ENCODE results near the gene NOC4L. TPM values are rescaled to one million over a fixed set of nuclear protein-coding genes. Genes with fewer than 3 reads are reported as not detected.

The NOC4L gene
- total RNA-seq, 1 experiment from 2014 or later: 29.8 TPM

DNA sequence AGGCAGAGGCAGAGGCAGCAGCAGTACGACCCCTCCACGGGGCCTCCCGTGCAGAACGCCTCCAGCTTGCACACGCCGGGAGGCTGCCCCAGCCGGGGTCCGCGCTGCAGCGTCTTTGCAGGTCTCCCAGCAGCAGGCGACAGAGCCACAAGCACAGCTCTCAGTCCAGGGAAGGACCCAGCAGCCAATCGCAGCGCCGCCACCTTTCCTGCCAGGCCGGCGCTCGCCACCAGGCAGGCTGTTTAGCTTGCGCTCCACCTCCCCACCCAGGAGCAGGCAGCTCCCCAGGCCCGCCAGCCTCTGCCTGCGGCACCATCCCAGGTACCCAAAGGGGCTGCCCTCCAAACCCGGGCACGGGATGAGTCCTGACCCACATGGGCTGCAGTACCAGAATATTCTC is 25.4 kb upstream of the NOC4L start:
- H3K4me1 ChIP-seq (ENCODE audit: control insufficient read depth, insufficient read depth, low read length): no peaks in the 10 kb centered on the region
- ChIA-PET POLR2A (no interaction called here), CTCF (no interaction called here)
- in situ Hi-C loops (cut with HindIII; ENCODE audit: low pct_unique_long_range_greater_than_20kb, low sequenced_read_pairs): no loop called here
- DNase-seq (ENCODE audit: low read depth, low spot score): no peak
- H3K27me3 ChIP-seq (ENCODE audit: control insufficient read depth, insufficient read depth, low read length): no peaks in the 10 kb centered on the region
- H3K9me3 ChIP-seq (ENCODE audit: control insufficient read depth, insufficient read depth, low read depth, low read length): no peaks in the 10 kb centered on the region
- intact Hi-C loops (cut with micrococcal nuclease; ENCODE audit: unreplicated experiment): no loop called here
- no peak for TF ChIP-seq SIN3A (IDR thresholded peaks at IDR 0.05; ENCODE audit: borderline replicate concordance, insufficient read depth, low read depth, low read length)
- TF ChIP-seq, protein P1, sequence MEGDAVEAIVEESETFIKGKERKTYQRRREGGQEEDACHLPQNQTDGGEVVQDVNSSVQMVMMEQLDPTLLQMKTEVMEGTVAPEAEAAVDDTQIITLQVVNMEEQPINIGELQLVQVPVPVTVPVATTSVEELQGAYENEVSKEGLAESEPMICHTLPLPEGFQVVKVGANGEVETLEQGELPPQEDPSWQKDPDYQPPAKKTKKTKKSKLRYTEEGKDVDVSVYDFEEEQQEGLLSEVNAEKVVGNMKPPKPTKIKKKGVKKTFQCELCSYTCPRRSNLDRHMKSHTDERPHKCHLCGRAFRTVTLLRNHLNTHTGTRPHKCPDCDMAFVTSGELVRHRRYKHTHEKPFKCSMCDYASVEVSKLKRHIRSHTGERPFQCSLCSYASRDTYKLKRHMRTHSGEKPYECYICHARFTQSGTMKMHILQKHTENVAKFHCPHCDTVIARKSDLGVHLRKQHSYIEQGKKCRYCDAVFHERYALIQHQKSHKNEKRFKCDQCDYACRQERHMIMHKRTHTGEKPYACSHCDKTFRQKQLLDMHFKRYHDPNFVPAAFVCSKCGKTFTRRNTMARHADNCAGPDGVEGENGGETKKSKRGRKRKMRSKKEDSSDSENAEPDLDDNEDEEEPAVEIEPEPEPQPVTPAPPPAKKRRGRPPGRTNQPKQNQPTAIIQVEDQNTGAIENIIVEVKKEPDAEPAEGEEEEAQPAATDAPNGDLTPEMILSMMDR (IDR thresholded peaks at IDR 0.05): no peak
- no peak for TF ChIP-seq TCF7L2 (IDR thresholded peaks at IDR 0.05; ENCODE audit: low read depth, low read length)
- no peak for TF ChIP-seq POLR2AphosphoS5 (IDR thresholded peaks at IDR 0.05; ENCODE audit: low read depth, low read length)
- TF ChIP-seq, protein P2, sequence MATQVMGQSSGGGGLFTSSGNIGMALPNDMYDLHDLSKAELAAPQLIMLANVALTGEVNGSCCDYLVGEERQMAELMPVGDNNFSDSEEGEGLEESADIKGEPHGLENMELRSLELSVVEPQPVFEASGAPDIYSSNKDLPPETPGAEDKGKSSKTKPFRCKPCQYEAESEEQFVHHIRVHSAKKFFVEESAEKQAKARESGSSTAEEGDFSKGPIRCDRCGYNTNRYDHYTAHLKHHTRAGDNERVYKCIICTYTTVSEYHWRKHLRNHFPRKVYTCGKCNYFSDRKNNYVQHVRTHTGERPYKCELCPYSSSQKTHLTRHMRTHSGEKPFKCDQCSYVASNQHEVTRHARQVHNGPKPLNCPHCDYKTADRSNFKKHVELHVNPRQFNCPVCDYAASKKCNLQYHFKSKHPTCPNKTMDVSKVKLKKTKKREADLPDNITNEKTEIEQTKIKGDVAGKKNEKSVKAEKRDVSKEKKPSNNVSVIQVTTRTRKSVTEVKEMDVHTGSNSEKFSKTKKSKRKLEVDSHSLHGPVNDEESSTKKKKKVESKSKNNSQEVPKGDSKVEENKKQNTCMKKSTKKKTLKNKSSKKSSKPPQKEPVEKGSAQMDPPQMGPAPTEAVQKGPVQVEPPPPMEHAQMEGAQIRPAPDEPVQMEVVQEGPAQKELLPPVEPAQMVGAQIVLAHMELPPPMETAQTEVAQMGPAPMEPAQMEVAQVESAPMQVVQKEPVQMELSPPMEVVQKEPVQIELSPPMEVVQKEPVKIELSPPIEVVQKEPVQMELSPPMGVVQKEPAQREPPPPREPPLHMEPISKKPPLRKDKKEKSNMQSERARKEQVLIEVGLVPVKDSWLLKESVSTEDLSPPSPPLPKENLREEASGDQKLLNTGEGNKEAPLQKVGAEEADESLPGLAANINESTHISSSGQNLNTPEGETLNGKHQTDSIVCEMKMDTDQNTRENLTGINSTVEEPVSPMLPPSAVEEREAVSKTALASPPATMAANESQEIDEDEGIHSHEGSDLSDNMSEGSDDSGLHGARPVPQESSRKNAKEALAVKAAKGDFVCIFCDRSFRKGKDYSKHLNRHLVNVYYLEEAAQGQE (IDR thresholded peaks at IDR 0.05; ENCODE audit: insufficient read depth in 1 of 2, low read depth in 2 of 2, low read length in 1 of 2): no peak
- H3K36me3 ChIP-seq (ENCODE audit: control insufficient read depth, insufficient read depth, low read length): peaks cover 15% of the 10 kb centered on the region
- H3K4me3 ChIP-seq (ENCODE audit: low read depth in 2 of 2, low read length in 2 of 2): no peak overlapping the region
- no TSS peak for BruUV-seq (replicated peaks)
- no peak overlapping the region for H3K27ac ChIP-seq (ENCODE audit: low read length)
- no peak for ATAC-seq

DNA sequence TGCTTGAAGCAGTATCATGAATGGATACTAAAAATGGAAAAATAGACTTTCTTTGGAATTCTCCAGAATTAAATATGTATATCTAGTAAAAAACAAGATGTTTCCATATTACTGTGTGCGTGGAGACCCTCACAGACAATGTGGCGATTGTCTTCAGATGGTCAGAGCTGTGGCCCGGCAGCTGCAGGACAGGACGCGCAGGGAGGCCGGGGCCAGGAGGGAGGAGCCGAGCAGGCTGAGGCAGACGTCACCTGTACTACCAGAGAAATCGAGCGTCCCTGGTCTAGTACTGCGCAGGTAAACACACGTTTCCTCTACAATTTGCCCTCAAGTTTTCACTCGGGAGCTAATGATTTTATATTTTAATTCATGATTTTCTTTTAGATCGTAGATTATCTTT is 23.0 kb upstream of the NOC4L start:
- CTCF ChIA-PET: interaction anchor here (0.6 kb wide), 1 partner anchor 42 kb away, joined by 3 read pairs; no protein-coding TSS in a partner anchor

More for the DNA sequence above, 23.0 kb upstream of the NOC4L start:
- no peak for TF ChIP-seq TCF7L2 (IDR thresholded peaks at IDR 0.05; ENCODE audit: low read depth, low read length)
- TF ChIP-seq SIN3A (IDR thresholded peaks at IDR 0.05; ENCODE audit: borderline replicate concordance, insufficient read depth, low read depth, low read length): no peak
- no peak for TF ChIP-seq POLR2AphosphoS5 (IDR thresholded peaks at IDR 0.05; ENCODE audit: low read depth, low read length)
- TF ChIP-seq, protein P1 (IDR thresholded peaks at IDR 0.05): no peak
- TF ChIP-seq, protein P2 (IDR thresholded peaks at IDR 0.05; ENCODE audit: insufficient read depth in 1 of 2, low read depth in 2 of 2, low read length in 1 of 2): no peak
- H3K36me3 ChIP-seq (ENCODE audit: control insufficient read depth, insufficient read depth, low read length): peaks cover 17% of the 10 kb centered on the region
- no peak overlapping the region for H3K27ac ChIP-seq (ENCODE audit: low read length)
- POLR2A ChIA-PET: no interaction called here
- BruUV-seq (replicated peaks): no TSS peak
- H3K4me3 ChIP-seq (ENCODE audit: low read depth in 2 of 2, low read length in 2 of 2): no peak overlapping the region
- DNase-seq (ENCODE audit: low read depth, low spot score) (no peak), ATAC-seq (no peak)
- H3K4me1 ChIP-seq (ENCODE audit: control insufficient read depth, insufficient read depth, low read length): no peaks in the 10 kb centered on the region
- no peaks in the 10 kb centered on the region for H3K9me3 ChIP-seq (ENCODE audit: control insufficient read depth, insufficient read depth, low read depth, low read length)
- in situ Hi-C loops (cut with HindIII; ENCODE audit: low pct_unique_long_range_greater_than_20kb, low sequenced_read_pairs): no loop called here
- intact Hi-C loops (cut with micrococcal nuclease; ENCODE audit: unreplicated experiment): no loop called here
- H3K27me3 ChIP-seq (ENCODE audit: control insufficient read depth, insufficient read depth, low read length): no peaks in the 10 kb centered on the region
